Breast epithelium (tissue), 3 donors: ENCODE measurements around the gene KRT4.

ENCODE experiments used
- CTCF ChIP-seq, 3 donors: fragments of 450-650 bp; IDR thresholded peaks; one replicate each; pipeline ENCODE4 v1.5.1; 2016 to 2017; ENCODE audit warnings: antibody characterized with exemption in 3 of 3, mild to moderate bottlenecking in 3 of 3, moderate library complexity in 3 of 3
- POLR2AphosphoS5 ChIP-seq, 3 donors: sonication (generic); formaldehyde crosslinking; IDR thresholded peaks; one replicate each; pipeline ENCODE4 v1.6.1; 2017; ENCODE audit warnings: antibody characterized with exemption in 3 of 3

- no peak for TF ChIP-seq CTCF (IDR thresholded peaks at IDR 0.05)
- TF ChIP-seq POLR2AphosphoS5 (IDR thresholded peaks at IDR 0.05), result no peak
Measured at GRCh38 chr12:52817003-52817698, 3.2 kb upstream of the KRT4 start.
